B cell (primary cell): ENCODE results near the gene SNCAIP.

Experiments used
- EZH2 ChIP-seq: IDR thresholded peaks from 2 replicates; pipeline ENCODE4 v1.6.1; 2012; ENCODE audit warnings: borderline replicate concordance, low read depth, mild to moderate bottlenecking, moderate library complexity, low read length; ENCODE audit not compliant: insufficient read depth, poor library complexity, severe bottlenecking
- TF ChIP-seq, protein P1 (sequence below): fragments of 200-600 bp; IDR thresholded peaks from one replicate; pipeline ENCODE4 v1.8.0; 2022; ENCODE audit warnings: antibody characterized with exemption, mild to moderate bottlenecking

DNA sequence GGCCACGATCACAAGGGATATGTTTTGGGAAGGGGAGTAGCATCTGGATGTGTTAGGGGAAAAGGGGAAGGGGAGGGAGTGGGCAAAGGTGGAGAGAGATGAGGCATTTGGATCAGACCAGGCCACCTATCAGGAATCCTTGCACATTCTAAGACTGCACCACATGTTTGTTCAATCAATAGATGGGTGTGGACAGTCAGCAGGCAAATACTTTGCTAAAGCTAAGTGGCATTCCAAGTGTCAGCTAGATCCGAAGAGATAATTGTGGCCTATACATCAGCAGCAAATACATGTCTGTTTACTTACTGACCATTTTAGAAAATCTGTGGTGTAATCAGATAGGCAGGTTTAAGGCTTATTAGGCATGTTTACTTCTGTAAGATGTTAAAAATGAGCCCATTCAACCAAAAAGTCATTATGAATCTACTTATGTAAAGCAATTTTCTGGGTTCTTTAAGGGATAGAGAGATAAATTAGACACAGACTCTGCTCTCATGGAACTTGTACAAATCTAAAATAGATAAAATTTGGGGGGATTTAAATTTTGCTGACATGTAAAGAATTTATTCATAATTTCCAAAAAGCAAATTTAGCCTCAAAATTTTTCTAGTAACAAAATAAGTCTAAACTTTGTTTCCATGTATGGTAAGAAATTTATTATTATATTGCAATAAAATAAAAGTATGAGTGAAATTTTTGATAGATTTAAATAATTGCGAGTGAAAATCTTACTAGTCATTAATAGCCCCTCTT, 107.3 kb downstream of the SNCAIP start:
- TF ChIP-seq, protein P1, sequence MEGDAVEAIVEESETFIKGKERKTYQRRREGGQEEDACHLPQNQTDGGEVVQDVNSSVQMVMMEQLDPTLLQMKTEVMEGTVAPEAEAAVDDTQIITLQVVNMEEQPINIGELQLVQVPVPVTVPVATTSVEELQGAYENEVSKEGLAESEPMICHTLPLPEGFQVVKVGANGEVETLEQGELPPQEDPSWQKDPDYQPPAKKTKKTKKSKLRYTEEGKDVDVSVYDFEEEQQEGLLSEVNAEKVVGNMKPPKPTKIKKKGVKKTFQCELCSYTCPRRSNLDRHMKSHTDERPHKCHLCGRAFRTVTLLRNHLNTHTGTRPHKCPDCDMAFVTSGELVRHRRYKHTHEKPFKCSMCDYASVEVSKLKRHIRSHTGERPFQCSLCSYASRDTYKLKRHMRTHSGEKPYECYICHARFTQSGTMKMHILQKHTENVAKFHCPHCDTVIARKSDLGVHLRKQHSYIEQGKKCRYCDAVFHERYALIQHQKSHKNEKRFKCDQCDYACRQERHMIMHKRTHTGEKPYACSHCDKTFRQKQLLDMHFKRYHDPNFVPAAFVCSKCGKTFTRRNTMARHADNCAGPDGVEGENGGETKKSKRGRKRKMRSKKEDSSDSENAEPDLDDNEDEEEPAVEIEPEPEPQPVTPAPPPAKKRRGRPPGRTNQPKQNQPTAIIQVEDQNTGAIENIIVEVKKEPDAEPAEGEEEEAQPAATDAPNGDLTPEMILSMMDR, result no peak
- no peak for TF ChIP-seq EZH2
